ENCODE results near the gene TPSD1.
"Not testable (repeated sequence)": the region's sequence is repeated elsewhere in the genome, so short reads cannot be mapped to it uniquely, and the experiment has no call there.

- not testable (repeated sequence) for TF ChIP-seq CTCF, POLR2A (IDR thresholded peaks at IDR 0.05)
Observed at GRCh38 chr16:1255276-1256122, at the start of gene TPSD1.
